ENCODE results near the gene KIF3B. TPM values are rescaled to one million over a fixed set of nuclear protein-coding genes. Genes with fewer than 3 reads are reported as not detected.

KIF3B gene
- total RNA-seq = 10 to 100 TPM; 20.7 to 30.7 TPM

DNA sequence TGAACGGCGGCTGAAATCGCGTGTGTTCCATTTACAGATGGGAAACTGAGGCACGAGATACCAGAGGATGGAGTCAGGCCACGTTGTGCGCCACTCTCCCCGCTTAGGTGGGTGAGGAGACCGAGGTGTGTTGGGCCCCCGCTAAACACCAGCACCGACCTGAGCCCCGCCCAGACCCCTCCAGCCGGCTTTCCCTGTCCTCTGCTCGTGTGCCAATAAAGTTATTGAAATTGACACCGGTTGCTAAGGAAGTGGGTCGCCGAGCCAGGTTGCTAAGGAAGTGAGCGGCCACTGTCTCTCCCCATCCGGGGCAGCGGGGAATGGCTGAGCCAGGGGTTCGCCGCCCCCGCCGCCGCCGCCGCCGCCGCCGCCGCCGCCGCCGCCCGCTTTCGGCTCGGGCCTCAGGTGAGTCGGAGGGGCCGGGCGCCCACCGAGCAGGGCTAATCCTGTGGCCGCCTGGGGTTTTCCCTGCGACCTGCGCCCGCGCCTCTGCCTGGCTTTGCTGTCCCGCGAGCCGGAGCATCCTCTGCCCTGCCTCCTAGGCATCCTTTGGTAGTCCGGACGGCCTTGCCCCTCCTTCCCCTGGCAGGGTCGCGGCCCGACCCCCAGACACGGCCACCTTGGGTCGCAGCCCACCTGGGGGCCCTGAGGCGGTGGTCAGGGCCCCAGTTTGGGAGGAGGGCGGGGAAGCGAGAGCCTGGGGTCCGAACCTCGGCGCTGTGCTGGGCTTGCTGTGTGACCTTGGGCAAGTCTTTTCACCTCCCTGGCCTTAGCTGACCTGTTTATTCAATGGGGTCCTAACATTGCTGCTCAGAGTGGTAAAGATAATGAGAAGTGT lies at the start of gene KIF3B:
KIF3B (plus strand) TSS at position 291 of the 838 bp plus-strand sequence. CDS start 32,127 bp downstream, outside the sequence.
- TF ChIP-seq, protein P1, sequence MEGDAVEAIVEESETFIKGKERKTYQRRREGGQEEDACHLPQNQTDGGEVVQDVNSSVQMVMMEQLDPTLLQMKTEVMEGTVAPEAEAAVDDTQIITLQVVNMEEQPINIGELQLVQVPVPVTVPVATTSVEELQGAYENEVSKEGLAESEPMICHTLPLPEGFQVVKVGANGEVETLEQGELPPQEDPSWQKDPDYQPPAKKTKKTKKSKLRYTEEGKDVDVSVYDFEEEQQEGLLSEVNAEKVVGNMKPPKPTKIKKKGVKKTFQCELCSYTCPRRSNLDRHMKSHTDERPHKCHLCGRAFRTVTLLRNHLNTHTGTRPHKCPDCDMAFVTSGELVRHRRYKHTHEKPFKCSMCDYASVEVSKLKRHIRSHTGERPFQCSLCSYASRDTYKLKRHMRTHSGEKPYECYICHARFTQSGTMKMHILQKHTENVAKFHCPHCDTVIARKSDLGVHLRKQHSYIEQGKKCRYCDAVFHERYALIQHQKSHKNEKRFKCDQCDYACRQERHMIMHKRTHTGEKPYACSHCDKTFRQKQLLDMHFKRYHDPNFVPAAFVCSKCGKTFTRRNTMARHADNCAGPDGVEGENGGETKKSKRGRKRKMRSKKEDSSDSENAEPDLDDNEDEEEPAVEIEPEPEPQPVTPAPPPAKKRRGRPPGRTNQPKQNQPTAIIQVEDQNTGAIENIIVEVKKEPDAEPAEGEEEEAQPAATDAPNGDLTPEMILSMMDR (IDR thresholded peaks at IDR 0.05) = no peak
- H3K4me3 ChIP-seq = peak within 1 kb of the TSS; percentile 78
- peak within 1 kb of the TSS; percentile 55 to 62 for H3K27ac ChIP-seq

DNA sequence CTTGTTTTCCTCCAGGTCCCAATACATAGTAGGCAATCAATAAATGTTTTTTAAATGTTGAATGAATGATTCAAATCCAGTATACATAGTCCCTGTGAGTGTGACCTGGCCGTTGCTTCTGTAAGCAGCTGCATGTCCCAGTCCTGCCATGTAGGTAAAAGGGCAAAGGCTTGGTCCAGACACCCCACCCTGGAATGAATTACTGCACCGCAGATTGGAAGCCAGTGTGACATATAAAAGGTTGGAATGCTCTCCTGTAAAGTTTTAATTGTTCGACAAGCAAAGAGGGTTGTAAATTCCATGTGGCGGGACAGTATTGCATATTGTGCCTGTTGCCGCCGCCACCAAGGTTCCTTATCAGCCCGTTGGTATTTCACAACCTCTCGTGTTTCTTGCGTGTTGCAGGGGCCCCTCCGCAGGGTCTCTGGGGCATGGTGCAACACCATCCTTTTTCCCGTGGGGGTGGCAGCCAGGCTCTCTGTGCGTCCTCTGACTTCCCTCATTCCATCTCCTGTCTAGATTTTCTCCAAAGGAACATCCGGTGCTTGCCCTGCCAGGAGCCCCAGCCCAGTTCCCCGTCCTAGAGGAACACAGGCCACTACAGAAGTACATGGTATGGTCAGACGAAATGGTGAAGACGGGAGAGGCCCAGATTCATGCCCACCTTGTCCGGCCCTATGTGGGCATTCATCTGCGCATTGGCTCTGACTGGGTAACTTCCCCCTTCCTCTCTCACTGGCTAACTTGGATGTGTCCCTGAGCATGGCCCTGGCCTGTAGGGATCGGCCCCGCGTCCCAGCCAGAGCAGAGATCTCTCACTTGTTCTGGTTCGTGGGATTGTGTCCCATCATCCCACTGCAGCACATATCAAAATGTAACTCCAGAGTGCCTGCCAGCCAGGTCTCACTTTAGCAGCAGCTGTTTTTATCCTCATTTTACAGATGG lies 49.4 kb upstream of the KIF3B start:
- Histone ChIP-seq H3K27ac (no peak overlapping the region), H3K36me3 (peaks cover 21% of the 10 kb centered on the region), H3K27me3 (replicated peaks; ENCODE audit: insufficient read depth) (no peaks in the 10 kb centered on the region), H3K4me3 (no peak overlapping the region), H3K4me1 (ENCODE audit: control insufficient read depth in 1 of 2, low read depth in 2 of 2) (no peaks in the 10 kb centered on the region), H3K9me3 (no peaks in the 10 kb centered on the region)
- TF ChIP-seq, protein P1 (IDR thresholded peaks at IDR 0.05) = no peak
- DNase-seq (ENCODE audit: low spot score) (no peak), ATAC-seq (ENCODE audit: insufficient number of reproducible peaks, low FRiP score, low read depth) (no peak)

More for the DNA sequence above, at the start of gene KIF3B:
- DNase-seq (ENCODE audit: low spot score) (peak; percentile 66), ATAC-seq (ENCODE audit: insufficient number of reproducible peaks, low FRiP score, low read depth) (peak; percentile 90)
- H3K4me1 ChIP-seq (ENCODE audit: control insufficient read depth in 1 of 2, low read depth in 2 of 2) = peaks cover 5 to 23% of the 10 kb centered on the region in 2 donors
- H3K36me3 ChIP-seq = no peaks in the 10 kb centered on the region
- H3K27me3 ChIP-seq (replicated peaks; ENCODE audit: insufficient read depth) = no peaks in the 10 kb centered on the region
- no peaks in the 10 kb centered on the region for H3K9me3 ChIP-seq

- peaks cover 27% of the 10 kb centered on the region for H3K36me3 ChIP-seq
Observed at GRCh38 chr20:32229251-32229747, 48.2 kb upstream of the KIF3B start.

DNA sequence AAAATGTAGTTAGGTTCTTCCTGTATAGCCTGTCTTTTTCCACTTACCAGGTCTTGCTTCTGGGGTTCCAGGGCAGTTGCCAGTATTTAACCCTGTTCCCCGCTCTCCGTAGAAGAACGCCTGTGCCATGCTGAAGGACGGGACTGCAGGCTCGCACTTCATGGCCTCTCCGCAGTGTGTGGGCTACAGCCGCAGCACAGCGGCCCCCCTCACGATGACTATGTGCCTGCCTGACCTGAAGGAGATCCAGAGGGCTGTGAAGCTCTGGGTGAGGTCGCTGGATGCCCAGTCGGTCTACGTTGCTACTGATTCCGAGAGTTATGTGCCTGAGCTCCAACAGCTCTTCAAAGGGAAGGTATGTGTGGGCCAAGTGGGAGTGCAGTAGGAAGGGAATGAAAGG lies 46.7 kb upstream of the KIF3B start:
- Histone ChIP-seq H3K4me3 (no peak overlapping the region), H3K27me3 (replicated peaks; ENCODE audit: insufficient read depth) (no peaks in the 10 kb centered on the region), H3K9me3 (no peaks in the 10 kb centered on the region), H3K36me3 (peaks cover 39% of the 10 kb centered on the region), H3K27ac (no peak overlapping the region), H3K4me1 (ENCODE audit: control insufficient read depth in 1 of 2, low read depth in 2 of 2) (no peaks in the 10 kb centered on the region)
- DNase-seq (ENCODE audit: low spot score) (no peak), ATAC-seq (ENCODE audit: insufficient number of reproducible peaks, low FRiP score, low read depth) (no peak)
- TF ChIP-seq, protein P1 (IDR thresholded peaks at IDR 0.05) = no peak

More at GRCh38 chr20:32229251-32229747, 48.2 kb upstream of the KIF3B start:
- Histone ChIP-seq H3K4me3 (no peak overlapping the region), H3K27ac (no peak overlapping the region), H3K27me3 (replicated peaks; ENCODE audit: insufficient read depth) (no peaks in the 10 kb centered on the region), H3K9me3 (no peaks in the 10 kb centered on the region), H3K4me1 (ENCODE audit: control insufficient read depth in 1 of 2, low read depth in 2 of 2) (no peaks in the 10 kb centered on the region)
- DNase-seq (ENCODE audit: low spot score) = no peak
- TF ChIP-seq, protein P1 (IDR thresholded peaks at IDR 0.05) = no peak
- ATAC-seq (ENCODE audit: insufficient number of reproducible peaks, low FRiP score, low read depth) = no peak

Data from thoracic aorta (tissue), 2 donors.